Ishikawa (cell line): ENCODE results near the gene TOP2B.

ENCODE experiments used
- CEBPB ChIP-seq: IDR thresholded peaks from 2 replicates; pipeline ENCODE4 v1.6.1; 2012
- CREB1 ChIP-seq: IDR thresholded peaks from 2 replicates; pipeline ENCODE4 v1.6.1; 2012; ENCODE audit warnings: low read depth
- EGR1 ChIP-seq: IDR thresholded peaks from 2 replicates; pipeline ENCODE4 v1.6.1; 2012
- EP300 ChIP-seq: IDR thresholded peaks from 2 replicates; pipeline ENCODE4 v1.6.1; 2012; ENCODE audit warnings: borderline replicate concordance
- FOXM1 ChIP-seq: IDR thresholded peaks from 2 replicates; pipeline ENCODE4 v1.6.1; 2012; ENCODE audit warnings: low read depth, borderline replicate concordance
- NFIC ChIP-seq: IDR thresholded peaks from 2 replicates; pipeline ENCODE4 v1.6.1; 2012
- RAD21 ChIP-seq: IDR thresholded peaks from 2 replicates; pipeline ENCODE4 v1.6.1; 2012; ENCODE audit warnings: low read depth
- TAF1 ChIP-seq: IDR thresholded peaks from 2 replicates; pipeline ENCODE4 v1.6.1; 2012; ENCODE audit warnings: low read depth, mild to moderate bottlenecking
- TCF12 ChIP-seq: IDR thresholded peaks from 2 replicates; pipeline ENCODE4 v1.6.1; 2012; ENCODE audit warnings: low read depth
- TEAD4 ChIP-seq: IDR thresholded peaks from 2 replicates; pipeline ENCODE4 v1.6.1; 2012
- YY1 ChIP-seq: IDR thresholded peaks from 2 replicates; pipeline ENCODE4 v1.6.1; 2012; ENCODE audit warnings: low read depth
- ZBTB7A ChIP-seq: IDR thresholded peaks from 2 replicates; pipeline ENCODE4 v1.6.1; 2012; ENCODE audit warnings: low read depth
- TF ChIP-seq, protein P1 (sequence below): IDR thresholded peaks from 2 replicates; pipeline ENCODE4 v1.6.1; 2012
- TF ChIP-seq, protein P2 (sequence below): IDR thresholded peaks from 2 replicates; pipeline ENCODE4 v1.6.1; 2012
- TF ChIP-seq, protein P3 (sequence below): IDR thresholded peaks from 2 replicates; pipeline ENCODE4 v1.6.1; 2012; ENCODE audit warnings: low read depth, mild to moderate bottlenecking

Gene TOP2B

DNA sequence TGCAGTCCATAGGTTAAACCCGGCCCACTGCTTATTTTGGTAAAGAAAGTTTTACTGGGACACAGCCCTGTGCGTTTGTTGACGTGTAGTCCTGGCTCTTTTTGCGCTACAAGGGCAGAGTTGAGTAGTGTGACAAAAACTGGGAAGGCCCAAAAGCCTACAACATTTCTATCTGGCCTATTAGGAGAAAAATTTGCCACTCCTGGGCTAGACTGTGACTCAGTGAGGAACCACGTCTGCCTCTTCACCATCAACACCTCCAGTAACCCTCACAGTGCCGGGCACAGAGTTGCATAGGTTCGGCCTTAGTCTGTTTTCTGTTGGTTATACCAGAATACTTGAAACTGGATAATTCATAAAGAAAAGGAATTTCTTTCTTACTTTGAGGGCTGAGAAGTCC, 110.3 kb downstream of the TOP2B start:
- TF ChIP-seq CREB1: no peak
- no peak for TF ChIP-seq EGR1
- no peak for TF ChIP-seq TCF12
- TF ChIP-seq TEAD4: no peak
- TF ChIP-seq, protein P1, sequence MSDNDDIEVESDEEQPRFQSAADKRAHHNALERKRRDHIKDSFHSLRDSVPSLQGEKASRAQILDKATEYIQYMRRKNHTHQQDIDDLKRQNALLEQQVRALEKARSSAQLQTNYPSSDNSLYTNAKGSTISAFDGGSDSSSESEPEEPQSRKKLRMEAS: no peak
- TF ChIP-seq, protein P2, sequence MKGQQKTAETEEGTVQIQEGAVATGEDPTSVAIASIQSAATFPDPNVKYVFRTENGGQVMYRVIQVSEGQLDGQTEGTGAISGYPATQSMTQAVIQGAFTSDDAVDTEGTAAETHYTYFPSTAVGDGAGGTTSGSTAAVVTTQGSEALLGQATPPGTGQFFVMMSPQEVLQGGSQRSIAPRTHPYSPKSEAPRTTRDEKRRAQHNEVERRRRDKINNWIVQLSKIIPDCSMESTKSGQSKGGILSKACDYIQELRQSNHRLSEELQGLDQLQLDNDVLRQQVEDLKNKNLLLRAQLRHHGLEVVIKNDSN: no peak
- no peak for TF ChIP-seq EP300
- no peak for TF ChIP-seq FOXM1
- TF ChIP-seq NFIC: no peak
- no peak for TF ChIP-seq RAD21
- TF ChIP-seq, protein P3, sequence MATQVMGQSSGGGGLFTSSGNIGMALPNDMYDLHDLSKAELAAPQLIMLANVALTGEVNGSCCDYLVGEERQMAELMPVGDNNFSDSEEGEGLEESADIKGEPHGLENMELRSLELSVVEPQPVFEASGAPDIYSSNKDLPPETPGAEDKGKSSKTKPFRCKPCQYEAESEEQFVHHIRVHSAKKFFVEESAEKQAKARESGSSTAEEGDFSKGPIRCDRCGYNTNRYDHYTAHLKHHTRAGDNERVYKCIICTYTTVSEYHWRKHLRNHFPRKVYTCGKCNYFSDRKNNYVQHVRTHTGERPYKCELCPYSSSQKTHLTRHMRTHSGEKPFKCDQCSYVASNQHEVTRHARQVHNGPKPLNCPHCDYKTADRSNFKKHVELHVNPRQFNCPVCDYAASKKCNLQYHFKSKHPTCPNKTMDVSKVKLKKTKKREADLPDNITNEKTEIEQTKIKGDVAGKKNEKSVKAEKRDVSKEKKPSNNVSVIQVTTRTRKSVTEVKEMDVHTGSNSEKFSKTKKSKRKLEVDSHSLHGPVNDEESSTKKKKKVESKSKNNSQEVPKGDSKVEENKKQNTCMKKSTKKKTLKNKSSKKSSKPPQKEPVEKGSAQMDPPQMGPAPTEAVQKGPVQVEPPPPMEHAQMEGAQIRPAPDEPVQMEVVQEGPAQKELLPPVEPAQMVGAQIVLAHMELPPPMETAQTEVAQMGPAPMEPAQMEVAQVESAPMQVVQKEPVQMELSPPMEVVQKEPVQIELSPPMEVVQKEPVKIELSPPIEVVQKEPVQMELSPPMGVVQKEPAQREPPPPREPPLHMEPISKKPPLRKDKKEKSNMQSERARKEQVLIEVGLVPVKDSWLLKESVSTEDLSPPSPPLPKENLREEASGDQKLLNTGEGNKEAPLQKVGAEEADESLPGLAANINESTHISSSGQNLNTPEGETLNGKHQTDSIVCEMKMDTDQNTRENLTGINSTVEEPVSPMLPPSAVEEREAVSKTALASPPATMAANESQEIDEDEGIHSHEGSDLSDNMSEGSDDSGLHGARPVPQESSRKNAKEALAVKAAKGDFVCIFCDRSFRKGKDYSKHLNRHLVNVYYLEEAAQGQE: no peak
- no peak for TF ChIP-seq TAF1
- no peak for TF ChIP-seq CEBPB
- no peak for TF ChIP-seq ZBTB7A
- TF ChIP-seq YY1: no peak

DNA sequence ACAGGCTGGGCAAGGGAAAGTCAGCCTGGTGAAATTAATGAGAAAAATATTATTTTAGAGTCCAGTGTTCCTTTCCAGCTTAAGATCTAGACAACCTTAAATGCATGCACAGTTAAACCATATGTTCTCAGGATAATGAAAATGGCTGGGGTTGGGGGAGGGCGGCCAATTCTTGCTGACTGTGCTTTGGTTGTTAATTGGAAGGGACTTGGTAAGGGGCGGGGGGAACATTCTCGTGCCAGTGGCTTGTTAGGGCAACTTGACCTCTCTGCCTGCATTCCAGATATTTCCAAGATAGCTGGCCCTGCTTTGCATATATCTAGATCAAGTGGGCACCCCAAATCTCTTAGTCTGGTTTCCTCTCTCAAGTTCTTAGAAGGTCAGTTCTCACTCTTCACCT, 112.5 kb downstream of the TOP2B start:
- TF ChIP-seq CEBPB (no peak), TAF1 (no peak), ZBTB7A (no peak), FOXM1 (no peak), NFIC (no peak), TCF12 (no peak), EP300 (no peak), EGR1 (no peak)
- TF ChIP-seq, protein P3: no peak

DNA sequence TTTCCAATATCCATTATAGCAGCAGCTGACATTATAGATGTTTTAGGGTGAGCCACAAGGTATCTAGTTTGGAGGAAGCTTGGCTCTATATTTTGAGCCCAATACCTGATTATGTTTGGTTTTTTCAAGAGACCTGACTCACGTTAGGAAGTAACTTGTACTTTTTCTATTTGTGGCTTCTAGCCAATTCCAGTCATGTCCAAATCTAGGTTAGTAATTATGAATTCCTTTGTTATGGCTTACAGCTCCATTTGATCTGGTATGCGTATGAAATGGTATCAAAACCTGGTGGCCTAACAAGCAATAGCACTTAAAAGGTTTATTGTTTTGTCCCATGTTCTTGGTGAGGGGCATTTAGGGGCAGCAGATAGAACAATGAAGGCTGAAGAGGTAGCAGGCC, 115.9 kb downstream of the TOP2B start:
- TF ChIP-seq TAF1: no peak
- TF ChIP-seq EGR1: no peak
- TF ChIP-seq, protein P3: no peak
- no peak for TF ChIP-seq CEBPB
- no peak for TF ChIP-seq NFIC
- TF ChIP-seq CREB1: no peak
- no peak for TF ChIP-seq TCF12
- TF ChIP-seq, protein P1: no peak
- TF ChIP-seq EP300: no peak
- no peak for TF ChIP-seq ZBTB7A
- no peak for TF ChIP-seq RAD21
- no peak for TF ChIP-seq FOXM1
- TF ChIP-seq TEAD4: no peak
- TF ChIP-seq YY1: no peak
- TF ChIP-seq, protein P2: no peak

DNA sequence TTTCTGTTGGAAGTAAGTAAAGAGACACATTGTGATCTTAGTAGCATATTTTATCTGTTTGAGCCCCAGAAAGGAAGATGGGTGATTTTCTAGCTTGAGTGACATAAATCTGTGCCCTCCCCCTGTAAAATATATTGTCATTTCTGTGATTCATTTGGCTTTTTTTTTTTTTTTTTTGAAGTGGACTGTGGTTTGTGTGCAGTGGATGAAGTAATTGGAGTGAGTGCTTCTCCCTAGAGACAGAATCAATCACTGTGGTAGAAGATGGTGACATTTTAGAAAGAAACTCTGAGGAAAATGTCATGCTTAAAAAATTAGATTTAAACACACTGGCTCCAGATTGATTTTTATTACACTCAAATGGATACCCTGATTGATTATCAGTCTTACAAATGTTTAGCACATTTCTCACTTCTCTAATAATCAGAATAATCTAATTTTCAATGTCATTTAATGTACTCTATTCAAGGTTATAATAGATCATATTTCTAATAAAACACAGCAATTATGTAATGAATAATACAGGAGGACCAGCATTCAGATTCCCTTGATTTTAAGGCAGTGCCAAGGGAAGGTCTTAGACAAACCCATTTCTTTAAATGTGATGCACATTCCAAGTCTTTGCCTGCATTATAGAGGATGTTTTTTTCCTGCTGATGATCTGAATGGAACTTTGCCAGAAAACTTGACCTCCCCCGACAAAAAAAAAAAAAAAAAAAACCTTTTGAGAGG, 116.6 kb downstream of the TOP2B start:
- TF ChIP-seq, protein P1: no peak
- TF ChIP-seq TAF1 (no peak), YY1 (no peak), RAD21 (no peak), TEAD4 (no peak), CREB1 (no peak), ZBTB7A (no peak), TCF12 (no peak), NFIC (no peak), FOXM1 (no peak), CEBPB (no peak), EP300 (no peak), EGR1 (no peak)
- TF ChIP-seq, protein P2: no peak
- TF ChIP-seq, protein P3: no peak
